ENCODE data around the gene TM9SF1.

The TM9SF1 gene

DNA sequence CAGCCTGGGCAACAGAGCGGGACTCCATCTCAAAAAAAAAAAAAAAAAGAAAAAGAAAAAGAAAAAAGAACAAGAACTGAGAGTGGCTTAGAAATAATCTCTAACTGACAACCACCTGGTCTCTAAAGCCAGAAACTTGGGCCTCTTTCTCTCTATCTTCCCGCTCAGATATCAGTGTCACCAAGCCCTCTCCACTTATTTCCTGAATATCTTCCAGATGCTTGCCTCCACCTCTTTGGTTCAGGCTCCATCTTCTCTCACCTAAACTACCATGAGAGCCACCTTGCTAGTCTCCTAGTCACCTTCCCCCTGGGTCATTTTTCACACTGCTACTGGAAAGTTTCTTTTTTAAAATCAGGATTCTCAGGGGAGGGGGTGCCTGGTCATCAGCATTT is 1.8 kb upstream of the TM9SF1 start:
- peak overlapping the region; percentile 92 for H3K27ac ChIP-seq
- TF ChIP-seq, protein P1, sequence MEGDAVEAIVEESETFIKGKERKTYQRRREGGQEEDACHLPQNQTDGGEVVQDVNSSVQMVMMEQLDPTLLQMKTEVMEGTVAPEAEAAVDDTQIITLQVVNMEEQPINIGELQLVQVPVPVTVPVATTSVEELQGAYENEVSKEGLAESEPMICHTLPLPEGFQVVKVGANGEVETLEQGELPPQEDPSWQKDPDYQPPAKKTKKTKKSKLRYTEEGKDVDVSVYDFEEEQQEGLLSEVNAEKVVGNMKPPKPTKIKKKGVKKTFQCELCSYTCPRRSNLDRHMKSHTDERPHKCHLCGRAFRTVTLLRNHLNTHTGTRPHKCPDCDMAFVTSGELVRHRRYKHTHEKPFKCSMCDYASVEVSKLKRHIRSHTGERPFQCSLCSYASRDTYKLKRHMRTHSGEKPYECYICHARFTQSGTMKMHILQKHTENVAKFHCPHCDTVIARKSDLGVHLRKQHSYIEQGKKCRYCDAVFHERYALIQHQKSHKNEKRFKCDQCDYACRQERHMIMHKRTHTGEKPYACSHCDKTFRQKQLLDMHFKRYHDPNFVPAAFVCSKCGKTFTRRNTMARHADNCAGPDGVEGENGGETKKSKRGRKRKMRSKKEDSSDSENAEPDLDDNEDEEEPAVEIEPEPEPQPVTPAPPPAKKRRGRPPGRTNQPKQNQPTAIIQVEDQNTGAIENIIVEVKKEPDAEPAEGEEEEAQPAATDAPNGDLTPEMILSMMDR (IDR thresholded peaks at IDR 0.05), result no peak

- H3K27ac ChIP-seq, result peak overlapping the region; percentile 92
- TF ChIP-seq, protein P1 (IDR thresholded peaks at IDR 0.05), result no peak
- TF ChIP-seq ZFX (IDR thresholded peaks at IDR 0.05; ENCODE audit: borderline replicate concordance), result no peak
Measured at GRCh38 chr14:24196071-24197055, 1.1 kb upstream of the TM9SF1 start.

DNA sequence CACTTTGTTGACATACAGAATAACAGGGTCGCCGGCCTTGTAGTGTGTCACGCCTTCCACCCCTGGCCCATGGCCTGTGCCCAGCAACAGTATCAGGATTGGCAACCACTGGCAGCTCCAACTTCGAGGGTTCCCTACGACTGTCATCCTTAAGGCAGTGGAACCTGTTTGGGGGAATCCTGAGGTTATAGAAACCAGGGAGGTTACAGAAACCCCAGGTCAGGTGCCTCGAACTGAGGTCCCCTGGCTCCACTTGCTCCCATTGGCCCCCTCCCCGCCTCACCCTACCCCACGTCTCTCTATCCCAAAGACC is 412 bp downstream of the TM9SF1 start:
- peak overlapping the region; percentile 92 for H3K27ac ChIP-seq
- TF ChIP-seq, protein P1 (IDR thresholded peaks at IDR 0.05), result no peak
- no peak for TF ChIP-seq ZFX (IDR thresholded peaks at IDR 0.05; ENCODE audit: borderline replicate concordance)

DNA sequence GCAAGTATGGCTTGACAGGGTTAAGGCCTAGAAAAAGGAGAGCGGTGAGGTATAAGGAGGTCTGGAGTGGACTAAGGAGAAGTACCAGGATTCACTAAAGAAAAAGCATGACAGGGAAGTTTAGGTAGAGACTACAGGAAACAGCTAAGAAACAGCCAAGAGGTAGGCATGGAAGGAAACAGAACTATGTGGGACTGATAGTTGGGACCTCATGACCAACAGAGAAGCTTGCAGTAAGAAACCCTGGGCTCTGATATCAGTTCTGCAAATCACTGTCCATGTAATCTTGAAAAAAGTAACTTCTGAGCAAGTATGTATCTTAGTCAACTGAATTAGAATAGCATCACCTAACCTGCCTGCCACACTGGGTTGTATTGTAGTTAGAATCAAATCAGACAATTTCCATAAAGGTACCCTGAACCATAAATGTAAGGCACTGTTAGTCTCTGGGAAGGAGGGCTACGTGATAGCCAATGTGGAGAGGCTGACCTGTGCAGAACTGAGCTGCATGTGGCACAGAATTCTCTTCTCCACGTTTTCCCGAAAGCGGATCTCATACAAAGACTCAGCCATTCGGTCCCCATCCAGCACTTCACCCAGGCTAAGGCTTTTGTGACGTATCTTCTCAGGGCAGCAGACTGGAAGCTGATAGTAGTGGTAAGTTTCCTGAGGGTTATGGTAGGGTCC is 912 bp downstream of the TM9SF1 start:
- peak overlapping the region; percentile 92 for H3K27ac ChIP-seq
- TF ChIP-seq, protein P1 (IDR thresholded peaks at IDR 0.05), result no peak
- TF ChIP-seq ZFX (IDR thresholded peaks at IDR 0.05; ENCODE audit: borderline replicate concordance), result no peak

DNA sequence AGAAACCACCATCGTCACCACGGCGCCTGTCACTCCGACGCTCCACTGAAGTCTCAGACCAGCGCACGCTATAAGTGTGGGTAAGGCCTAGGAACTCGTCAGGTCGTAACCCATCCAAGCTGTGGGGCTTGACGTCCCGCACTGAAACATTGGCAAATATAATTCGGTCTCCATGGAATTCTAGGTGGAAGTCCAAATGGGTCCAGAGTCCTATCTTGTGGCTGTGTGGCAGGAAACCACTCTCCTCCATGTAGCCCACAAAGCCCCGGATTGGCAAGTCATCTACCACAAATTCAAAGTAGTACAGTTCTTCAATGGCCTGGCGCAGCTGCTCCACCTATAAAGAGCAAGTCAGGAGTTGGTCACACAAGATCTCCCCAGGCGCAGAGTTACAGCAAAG is 2.3 kb downstream of the TM9SF1 start:
- H3K27ac ChIP-seq, result no peak overlapping the region
- no peak for TF ChIP-seq ZFX (IDR thresholded peaks at IDR 0.05; ENCODE audit: borderline replicate concordance)
- TF ChIP-seq, protein P1 (IDR thresholded peaks at IDR 0.05), result no peak

DNA sequence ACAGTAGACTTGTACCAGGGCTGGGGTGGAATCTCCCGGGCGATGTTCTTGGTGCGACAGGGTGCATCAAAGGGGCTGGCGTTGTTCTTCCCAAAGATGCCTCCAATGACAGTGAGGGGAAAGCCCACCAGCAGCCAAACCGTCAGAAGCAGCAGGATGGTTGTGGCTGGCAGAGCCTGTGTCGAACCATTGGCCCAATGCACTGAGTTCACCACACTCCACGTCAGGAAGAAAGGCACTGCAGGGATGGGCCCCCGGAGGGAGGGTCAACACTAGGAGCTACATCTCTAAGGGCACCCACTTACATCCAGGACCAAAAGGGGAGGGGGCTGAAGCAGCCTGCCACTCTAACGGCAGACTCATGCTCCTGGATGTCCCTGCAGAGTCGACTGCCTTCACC is 4.8 kb downstream of the TM9SF1 start:
- TF ChIP-seq, protein P1 (IDR thresholded peaks at IDR 0.05), result no peak
- no peak for TF ChIP-seq ZFX (IDR thresholded peaks at IDR 0.05; ENCODE audit: borderline replicate concordance)
- H3K27ac ChIP-seq, result no peak overlapping the region

- TF ChIP-seq, protein P1 (IDR thresholded peaks at IDR 0.05), result no peak
- no peak for TF ChIP-seq ZFX (IDR thresholded peaks at IDR 0.05; ENCODE audit: borderline replicate concordance)
- H3K27ac ChIP-seq, result peak overlapping the region; percentile 92
Measured at GRCh38 chr14:24189460-24189859, 5.8 kb downstream of the TM9SF1 start.

Data from 22Rv1 (cell line).